ENCODE results near the gene C17orf50.
"Not testable (repeated sequence)": the region's sequence is repeated elsewhere in the genome, so short reads cannot be mapped to it uniquely, and the experiment has no call there.

Gene C17orf50

DNA sequence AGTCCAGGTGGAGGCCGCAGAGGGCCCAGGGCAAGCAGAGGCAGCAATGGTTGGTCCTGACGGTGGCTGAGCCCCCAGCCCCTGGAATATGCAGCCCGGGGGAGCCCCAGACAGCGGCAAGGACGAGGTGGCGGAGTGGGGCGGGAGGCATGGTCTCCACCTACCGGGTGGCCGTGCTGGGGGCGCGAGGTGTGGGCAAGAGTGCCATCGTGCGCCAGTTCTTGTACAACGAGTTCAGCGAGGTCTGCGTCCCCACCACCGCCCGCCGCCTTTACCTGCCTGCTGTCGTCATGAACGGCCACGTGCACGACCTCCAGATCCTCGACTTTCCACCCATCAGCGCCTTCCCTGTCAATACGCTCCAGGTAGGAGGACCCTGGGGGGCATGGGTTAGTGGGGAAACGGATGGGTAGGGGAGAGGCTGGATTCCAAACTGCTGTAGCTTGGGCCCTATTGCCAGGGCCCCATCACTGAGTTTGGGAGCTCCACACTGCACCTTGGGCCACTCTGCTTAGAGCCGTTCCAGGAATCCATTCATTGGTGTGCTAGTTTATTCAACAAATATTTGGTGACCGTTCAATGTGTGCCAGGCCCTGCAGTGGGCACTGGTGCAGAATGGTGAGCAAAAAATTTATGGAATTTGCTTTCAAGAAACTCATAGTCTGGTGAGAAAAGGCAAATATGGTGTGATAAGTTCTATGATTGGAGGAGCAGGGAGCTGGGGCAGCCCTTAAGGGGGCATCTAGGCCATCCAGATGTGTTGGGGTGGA is 25.5 kb upstream of the C17orf50 start:
- no peak for DNase-seq

DNA sequence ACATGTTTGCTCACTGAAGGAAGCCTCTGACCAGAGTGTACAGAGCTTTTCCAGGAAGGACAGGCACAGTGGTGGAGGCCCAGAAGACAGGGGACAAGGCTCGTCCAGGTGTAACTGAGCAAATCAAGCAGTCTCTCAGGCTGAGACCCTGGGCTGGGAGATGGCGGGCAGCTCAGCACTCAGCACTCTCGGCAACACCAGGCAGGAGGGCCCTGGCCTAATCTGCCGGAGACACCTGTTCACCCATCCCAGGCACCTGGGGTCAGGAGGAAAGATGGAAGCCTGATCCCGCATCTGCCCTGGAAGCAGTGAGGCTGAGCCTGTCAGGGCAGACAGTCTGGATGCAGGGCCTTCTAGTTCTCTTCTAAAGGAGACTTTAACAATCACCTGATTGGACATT is 24.5 kb upstream of the C17orf50 start:
- no peak for DNase-seq

DNA sequence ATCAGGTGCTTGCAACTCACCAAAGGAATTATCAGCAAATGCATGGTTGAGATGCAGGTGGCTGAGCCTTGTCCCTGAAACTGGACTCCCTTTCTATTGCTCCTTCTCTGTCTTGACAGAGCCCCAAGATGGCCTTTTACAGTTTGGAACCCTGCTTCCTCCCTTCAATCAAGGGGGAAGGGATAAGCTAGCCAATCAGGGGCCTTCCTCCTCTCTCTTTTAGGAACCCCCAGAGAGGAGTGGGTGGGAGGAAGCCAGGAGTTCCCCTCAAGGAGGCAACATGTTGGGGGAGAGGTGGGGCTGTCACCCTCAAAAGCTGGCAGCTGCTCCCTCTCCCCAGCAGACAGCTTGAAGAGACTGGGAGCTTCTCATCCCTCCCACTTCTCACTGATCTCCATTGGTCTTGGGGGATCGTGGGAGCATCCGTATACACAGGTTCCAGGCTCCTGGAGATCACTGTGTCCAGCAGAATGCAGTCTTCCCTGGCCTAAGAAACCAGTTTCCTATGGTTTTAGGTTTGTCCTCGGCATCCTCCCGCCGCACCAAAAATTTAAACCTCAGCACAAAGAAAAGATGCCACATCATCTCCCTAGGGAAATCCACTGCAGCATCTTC is 22.1 kb upstream of the C17orf50 start:
- DNase-seq = no peak

DNA sequence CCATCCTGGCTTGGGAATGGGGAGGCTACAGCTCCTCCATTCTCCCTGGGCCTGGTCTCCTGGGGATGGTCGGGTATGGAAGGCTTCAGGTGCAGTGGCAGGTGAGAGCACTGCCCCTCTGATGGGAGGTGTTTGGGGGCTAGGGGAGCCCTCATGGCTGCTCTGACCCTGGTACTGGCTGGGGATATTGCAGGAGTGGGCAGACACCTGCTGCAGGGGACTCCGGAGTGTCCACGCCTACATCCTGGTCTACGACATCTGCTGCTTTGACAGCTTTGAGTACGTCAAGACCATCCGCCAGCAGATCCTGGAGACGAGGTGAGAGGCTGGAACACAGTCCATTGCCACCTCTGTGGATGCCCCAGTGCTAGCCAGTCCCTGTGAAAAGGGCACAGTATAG is 20.5 kb upstream of the C17orf50 start:
- no peak for DNase-seq

DNA sequence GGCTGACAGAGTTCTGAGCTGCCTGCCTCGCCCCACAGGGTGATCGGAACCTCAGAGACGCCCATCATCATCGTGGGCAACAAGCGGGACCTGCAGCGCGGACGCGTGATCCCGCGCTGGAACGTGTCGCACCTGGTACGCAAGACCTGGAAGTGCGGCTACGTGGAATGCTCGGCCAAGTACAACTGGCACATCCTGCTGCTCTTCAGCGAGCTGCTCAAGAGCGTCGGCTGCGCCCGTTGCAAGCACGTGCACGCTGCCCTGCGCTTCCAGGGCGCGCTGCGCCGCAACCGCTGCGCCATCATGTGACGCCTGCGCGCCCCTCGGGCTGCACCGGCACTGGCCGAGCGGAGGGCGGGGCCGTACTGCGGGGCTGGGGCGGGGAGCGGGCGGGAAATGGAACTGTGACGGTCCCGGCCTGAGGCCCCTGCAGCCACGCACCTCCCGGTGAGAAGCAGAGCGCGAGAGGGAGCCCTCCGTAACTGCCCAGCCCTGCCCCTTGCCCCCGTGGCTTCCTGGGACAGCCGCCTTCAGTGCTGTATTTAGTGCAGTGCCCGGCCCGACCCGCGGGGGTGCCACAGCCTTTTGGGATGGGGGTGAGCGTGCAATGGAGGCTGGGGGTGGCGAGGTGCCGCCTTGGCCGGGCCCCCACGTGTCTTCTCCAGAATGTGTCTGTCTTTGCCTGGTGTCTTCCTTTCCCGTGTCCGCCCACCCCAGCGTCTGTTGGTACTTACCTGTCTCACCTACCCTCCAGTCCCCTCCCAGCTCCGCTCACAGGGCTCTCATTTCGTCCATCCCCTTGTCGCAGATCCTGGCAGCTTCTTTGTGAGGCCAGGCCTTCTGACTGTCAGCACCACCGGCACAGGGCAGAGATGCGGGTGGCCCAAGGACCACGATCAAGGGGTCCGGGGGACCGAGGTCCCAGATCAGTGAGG is 19.4 kb upstream of the C17orf50 start:
- DNase-seq = no peak

DNA sequence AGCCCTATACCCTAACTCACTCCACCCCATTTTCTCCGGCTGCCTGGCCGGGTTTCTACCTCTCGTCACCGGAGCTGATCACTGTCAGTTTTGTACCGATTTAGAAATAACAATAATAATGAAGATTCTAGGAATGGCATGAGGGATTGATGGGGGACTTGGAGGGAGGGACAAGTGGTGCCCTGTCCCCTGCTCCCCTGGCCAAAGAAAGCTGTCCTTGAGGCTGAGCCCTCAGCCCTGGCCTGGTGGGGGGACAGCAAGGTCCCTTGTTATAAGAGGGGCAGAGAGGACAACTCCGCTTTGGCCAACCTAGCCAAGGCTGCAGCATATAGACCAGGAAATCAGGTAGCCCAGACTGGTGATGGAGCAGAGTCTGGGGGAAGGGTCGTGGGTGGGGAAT is 18.2 kb upstream of the C17orf50 start:
- no peak for DNase-seq

DNA sequence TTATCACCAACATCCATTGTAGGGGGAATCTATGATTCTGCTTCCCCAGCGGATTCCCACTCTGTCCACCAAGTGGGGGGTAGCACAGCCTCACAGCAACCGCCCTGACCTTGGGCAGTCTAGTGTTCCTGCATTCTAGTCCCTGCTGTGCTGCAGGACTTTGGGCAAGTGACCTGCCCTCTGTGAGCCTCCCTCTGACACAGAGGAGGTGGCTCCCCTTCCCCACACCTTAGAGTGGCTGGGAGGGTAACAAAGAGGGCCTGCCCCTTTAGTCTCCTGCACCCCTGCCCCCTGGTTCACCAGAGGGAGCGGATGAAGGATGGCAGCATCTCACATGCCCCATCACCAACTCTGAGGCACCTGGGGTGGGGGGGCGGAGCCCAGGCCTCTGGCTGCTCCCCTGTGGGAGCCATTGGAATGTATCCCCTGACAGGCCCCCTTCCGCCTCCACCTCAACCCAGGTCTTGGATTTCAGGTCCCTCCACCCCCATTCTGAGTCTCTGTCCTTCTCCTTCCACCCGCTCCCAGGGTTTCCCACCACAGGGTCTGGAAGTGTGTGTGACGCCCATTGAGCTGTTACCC is 17.7 kb upstream of the C17orf50 start:
- DNase-seq = no peak

DNA sequence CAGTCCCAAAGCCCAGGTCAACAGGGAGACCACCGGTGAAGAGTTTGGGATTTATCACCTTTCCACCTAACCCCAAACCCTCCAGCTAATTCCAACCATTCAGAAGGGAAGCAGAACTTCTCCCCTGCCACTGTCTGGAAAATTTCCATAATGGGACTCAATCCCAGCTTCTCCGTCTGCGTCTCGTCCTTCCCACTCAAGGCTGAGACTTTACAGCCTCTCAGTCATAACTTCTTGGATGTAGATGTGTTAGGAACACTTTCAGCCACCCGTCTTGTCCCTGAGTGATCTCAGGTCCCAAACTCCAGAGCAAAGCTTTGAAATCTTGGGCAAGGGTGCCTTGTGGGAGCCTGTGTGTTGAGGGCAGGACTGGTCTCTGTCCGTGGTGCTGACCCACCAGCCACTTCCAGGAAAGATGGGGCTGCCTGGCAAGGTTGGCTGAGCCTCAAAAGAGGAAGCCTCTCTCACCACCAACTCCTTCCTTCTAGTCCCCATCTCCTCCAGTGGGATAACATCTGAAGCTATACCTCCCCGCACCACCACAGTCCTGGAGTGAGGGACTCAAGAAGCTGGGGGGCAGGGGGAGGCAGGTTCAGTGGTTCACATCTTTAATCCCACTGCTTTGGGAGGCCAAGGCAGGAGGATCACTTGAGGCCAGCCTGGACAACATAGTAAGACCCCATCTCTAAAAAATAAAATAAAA is 16.9 kb upstream of the C17orf50 start:
- DNase-seq = no peak

DNA sequence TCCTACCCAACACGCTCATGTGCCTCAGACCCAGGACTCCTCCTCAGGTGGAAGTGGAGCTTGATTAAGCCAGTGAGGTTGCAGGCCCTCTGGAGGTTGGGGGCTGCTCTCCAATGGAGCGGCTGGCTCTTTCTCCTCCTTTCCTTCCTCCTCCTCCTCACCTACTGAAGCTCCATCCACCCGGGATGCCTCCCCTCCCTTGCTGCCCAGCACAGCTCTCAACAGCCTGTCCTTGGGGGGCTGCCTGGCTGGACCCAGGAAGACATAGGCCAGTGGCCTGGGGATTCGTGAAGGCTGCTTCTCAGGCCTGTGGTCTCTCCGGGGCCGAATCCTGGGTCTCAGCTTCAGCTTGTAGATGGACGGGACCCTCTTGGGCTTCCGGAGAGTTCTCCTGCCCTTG is 15.9 kb upstream of the C17orf50 start:
- DNase-seq = no peak

DNA sequence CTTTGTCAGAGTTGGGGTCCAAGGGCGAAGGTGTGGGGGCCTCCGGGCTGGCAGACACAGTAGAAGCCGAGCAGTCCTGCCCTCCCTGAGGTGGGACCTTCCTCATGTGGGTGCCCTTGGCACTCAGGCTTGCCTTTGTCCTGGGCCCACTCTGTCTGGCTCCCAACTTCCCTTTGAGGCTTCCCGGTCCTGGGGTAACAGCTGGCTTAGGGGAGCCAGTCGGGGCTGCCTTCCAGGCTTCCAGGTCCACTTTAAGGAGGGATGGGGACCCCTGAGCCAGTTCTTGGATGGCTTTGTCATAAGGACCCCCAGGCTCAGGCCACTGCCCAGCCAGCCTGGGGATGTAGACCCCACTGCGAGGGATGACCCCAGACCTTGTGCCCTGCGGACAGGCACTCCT is 15.4 kb upstream of the C17orf50 start:
- no peak for DNase-seq

DNA sequence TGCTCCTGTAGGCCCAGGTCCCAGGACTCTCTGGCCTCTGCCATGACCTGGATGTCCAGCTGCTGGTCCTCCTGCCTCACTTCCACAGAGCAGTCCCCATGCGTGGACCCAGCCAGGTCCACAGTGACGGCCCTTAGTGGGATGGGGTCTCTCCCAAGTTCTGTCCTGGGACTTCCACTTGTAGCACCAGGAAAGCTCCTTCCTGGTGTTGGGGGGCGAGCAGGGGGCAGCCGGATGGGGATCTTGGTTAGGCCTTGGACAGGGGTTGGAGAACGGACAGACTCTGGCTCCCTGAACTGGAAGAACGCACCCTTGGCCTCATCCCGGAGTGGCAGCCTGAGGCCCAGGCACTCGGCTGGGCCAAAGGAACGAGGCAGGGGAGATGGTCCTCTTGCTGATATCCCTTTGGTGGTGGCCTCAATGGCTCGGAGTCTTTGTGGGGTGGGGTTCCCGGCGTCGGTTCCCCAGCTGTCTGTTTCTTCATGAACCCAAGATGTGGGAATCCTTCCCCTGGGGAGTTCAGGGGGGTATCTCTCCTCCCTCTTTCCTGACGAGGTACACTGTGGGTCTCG is 14.9 kb upstream of the C17orf50 start:
- no peak for DNase-seq

DNA sequence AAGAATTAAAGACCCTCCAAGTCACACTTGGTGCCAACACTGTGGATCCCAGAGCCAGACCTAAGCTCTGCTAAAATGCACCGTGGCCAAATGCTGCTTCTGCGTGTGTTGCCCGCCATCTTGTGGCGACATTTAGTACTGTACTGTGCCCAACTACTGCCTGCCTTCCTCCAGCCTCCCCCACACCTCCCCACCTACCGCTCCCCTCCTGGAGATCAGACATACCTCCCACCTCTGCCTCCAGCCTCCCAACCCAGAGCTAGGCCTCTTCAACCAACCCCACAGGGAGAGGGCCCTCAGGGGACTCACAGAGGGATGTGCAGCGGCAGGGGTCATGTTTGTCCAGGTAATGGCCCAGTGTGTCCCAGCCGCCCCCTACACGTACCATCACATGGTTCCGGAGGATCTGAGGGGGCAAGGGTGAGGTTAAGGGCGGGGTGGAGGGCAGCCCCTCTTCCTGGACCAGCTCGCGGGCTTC is 13.1 kb upstream of the C17orf50 start:
- DNase-seq = peak; percentile 51 to 57

DNA sequence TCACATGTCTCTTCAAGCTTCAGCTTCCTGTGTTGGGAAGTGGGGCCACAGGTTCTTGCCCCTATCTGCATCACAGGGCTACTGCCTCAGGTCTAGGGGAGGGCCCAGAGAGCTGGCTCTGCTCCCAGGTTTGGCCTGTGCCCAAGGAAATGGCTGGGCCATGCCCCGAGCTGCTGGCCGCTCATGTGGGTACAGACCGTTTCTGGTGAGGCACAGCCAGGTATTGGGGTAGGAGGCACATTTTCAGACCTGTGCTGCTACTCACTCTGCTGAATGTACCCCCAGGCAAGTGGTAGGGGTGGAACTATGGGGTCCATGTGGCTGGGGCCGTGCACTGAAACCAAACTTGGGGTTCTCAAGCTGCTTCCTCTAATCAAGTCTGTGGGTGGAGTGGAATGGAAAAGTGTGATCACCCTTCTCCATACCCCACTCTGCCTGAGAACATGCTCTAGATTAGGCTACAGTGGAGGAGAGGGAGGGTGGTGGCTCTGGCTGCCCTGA is 12.3 kb upstream of the C17orf50 start:
- no peak for DNase-seq

DNA sequence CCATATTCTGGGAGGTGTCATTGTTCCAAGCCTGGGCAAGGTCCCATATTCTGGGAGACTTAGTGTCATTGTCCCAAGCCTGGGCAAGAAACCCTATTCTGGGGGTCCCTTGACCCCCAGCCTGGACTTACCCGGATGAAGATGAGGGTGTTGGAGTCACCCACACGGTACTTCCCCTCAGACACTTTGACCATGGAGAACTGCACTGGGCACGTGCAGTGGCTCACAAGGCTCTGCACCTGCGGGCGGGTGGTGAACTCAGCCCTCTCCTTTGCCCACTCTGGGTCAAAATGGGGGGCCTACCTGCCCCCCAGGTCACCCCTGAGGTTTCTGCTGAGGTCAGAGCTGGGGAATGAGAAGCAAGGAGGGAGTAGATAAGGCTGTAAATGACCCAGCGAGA is 11.7 kb upstream of the C17orf50 start:
- no peak for DNase-seq

DNA sequence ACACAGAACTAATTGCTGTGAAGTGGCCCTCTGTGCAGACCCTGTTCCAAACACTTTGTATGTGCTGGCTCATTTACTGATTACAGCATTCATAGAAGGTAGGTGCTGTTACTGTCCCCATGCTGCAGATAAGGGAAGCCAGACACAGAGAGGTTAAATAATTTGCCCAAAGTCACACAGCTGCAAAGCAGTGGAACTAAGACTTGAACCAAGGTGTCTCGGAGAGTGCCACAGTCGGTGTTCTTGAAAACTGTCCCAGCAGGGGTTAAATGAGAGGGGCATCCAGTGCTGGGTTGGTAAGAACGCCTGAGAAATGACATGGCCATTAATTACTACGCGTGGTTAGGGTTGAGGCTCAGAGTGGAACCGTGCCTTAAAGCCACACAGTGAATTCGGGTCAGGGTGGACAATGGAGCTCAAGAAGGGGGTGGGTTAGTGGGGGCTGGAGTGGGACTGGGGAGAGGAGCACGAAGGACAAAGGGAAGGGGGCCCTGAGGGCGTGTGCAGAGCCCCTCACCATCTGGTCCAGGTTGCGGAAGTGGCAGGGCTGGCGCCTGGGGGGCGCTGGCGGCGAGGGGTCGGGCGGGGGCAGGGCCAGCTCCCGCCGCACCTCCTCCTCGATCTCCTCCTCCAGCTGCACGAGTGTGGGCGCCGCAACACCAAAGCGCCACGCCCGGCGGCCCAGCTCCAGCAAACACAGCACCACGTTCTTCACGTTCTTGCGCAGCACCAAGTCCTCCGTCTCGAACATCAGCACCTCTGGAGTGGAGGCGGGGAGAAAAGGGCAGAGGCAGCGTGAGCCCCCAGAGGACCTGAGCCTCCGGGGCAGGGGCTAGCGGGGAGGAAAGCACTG is 10.9 kb upstream of the C17orf50 start:
- no peak for DNase-seq

DNA sequence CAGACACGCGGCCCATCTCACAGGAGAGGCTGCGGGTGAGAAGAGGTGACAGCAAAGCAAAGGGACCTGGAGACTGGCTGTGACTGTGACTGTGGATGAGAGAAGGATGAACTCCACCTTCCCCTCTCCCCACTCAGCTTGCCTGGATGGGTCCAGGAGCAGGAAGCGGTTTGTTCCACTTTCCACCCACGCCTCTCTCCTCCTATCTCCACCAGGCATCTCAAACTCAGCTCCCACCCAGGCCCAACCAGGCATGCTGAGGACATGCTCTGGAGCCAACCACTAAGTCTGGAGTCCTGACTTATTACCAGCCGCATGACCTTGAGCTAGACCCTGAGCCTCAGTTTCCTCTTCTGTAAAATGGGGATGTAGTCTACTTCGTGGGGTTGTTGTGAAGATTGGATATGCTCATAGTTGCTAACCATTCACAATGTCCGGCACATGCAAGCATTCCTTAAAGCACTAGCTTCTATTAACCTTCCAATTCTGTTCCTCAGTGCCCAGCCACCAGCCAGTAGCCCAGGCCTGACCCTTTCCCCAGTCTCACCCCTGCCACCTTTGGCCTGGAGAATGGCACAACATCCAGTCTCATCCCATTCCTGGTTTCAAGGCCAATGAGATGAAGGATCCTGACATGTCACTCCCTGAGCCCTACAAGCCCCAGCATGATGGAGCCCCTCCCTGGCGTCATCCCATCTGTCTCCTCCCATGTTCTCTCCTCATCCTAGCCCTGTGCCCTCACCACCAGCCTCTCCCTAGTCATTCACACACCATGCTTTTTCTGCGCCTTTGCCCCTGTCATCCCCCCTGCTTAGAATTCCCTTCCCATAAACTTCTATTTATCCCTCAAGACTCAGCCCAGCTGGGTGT is 9.9 kb upstream of the C17orf50 start:
- no peak for DNase-seq

DNA sequence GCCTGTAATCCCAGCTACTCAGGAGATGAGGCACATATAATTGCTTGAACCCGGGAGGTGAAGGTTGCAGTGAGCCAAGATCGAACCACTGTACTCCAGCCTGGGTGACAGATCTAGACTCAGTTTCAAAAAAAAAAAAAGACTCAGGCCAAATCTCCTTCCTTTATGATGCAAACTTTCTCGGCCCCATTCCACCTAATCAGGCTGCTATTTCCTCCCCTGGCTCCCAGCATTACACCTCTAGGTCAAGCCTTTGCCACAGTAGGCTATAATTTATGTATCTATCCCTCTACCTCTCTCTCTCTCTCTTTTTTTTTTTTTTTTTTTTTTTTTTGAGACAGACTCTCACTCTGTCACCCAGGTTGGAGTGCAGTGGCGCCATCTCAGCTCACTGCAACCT is 9.1 kb upstream of the C17orf50 start:
- not testable (repeated sequence) for DNase-seq

DNA sequence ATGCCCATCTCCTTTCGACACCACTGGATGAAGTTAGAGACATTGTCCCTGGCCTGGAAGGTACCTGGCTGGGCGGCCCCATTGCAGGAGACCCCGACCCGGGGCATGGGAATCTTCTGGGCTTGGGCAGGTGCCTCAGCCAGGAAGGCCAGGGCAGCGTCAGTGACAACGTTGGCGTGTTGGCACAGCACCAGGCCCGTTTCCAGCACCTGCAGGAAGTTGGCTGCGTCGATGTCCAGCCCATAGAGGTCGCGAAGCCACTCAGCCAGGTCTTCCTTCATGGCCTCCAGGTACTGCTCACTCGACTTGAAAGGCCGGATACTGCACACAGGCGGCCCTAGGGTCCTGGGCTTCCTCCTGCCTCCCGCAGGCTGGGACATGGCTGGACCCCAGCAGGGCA is 8.2 kb upstream of the C17orf50 start:
- no peak for DNase-seq

DNA sequence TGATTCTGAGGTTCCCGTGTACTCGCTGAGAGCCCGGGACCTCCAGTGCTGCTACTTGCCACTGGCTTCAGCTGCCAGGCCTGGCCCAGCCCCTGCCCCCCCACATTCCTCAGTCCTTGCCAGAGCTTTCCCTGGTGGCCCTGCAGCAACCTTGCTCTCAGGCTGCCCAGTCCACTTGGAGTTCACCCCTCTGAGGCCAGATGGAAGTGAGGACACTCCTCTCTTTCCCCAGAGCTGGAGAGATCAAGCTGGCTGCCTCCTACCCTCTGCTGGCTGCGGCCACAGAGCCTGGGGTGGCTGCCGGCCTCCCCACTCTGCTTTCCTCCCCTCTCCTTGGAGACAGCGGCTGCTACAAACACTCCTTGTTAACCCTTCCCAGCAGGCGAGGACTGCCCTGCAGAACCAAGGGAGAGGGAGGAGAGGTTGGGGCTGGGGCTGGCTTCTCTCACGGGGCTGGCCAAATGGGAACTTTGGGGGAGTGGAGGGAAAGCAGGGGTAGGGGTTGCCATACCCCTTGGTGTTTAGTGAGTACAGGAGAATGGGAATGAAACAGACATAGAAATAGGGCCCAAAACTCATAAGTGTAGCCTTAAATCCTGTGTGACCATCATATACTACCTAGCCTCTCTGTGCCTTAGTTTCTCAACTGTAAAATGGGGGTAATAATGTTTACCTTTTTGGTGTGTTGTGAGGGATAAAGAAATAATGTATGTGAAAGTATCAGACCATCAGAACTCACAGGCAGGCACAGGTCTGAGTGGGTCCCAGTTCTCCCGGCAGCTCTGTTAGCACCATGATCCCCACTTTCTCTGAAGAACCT is 7.5 kb upstream of the C17orf50 start, which contains the start of gene GAS2L2:
GAS2L2 (minus strand) TSS at position 295 of the 820 bp plus-strand sequence. CDS start 389 bp downstream, outside the sequence.
- no peak for DNase-seq
